GF-D8 (cell line): Measurements from ENCODE around the gene FAM210A.

Experiments
- DNase-seq: peaks from one replicate; lab custom pipeline; 2025; lab: John Stamatoyannopoulos, UW

Gene FAM210A

GRCh38 chr18:13646633-13647032 is 79.7 kb downstream of the FAM210A start:
- DNase-seq = no peak

DNA sequence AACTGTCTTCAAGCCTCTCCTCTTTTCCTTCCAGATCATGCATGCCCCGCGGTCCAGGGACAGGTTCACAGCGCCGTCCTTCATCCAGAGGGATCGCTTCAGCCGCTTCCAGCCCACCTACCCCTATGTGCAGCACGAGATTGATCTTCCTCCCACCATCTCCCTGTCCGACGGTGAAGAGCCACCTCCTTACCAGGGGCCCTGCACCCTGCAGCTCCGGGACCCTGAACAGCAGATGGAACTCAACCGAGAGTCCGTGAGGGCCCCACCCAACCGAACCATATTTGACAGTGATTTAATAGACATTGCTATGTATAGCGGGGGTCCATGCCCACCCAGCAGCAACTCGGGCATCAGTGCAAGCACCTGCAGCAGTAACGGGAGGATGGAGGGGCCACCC is 81.3 kb downstream of the FAM210A start:
- DNase-seq = no peak

- no peak for DNase-seq
Measured at GRCh38 chr18:13643261-13643751, 83.1 kb downstream of the FAM210A start.

- no peak for DNase-seq
Measured at GRCh38 chr18:13642440-13642827, 83.9 kb downstream of the FAM210A start.

DNA sequence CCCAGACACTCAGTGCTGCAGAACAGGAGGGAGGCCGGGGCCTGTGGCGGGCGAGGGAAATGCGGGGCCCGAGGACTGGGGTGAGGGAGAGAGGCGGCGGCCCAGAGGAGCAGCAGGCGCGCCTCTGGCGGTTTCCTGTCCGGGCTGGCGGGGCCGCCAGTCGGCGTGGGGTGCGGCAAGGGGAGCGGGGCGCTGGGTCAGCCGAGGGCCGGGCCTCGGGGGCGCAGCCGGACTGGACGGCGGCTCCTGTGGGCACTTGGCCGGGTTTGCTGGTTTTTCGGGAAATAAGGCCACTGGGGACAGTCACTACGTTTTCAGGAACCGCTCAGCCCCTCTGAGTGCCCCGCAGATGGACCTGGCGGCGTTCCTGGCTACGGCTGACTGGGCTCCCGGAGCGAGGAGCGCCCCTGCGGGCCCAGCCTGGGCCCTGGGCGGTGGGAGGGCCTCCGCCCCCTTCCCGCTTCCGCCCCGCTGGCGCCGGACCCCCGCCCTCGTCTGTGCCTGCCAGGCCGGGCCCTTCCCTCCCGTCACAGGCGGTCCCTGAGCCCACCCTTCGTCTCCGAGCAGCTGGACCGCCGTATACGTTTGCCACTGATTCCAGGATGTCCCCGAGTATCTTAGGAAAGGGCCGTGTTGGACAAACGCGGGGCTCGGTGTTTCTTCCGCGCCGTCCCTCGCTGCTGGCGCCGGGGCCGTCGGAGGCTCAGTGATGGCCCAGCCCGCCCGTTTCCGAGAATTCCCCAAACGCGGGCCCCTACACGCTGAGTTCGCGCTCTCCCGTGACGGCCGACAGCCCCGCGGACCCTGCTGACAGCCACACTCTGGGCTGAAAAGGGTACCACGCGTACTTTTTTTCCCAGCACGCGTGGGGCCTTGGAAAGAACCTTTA is 84.6 kb downstream of the FAM210A start:
- DNase-seq = no peak

GRCh38 chr18:13640266-13640860 is 86.0 kb downstream of the FAM210A start:
- DNase-seq = no peak

DNA sequence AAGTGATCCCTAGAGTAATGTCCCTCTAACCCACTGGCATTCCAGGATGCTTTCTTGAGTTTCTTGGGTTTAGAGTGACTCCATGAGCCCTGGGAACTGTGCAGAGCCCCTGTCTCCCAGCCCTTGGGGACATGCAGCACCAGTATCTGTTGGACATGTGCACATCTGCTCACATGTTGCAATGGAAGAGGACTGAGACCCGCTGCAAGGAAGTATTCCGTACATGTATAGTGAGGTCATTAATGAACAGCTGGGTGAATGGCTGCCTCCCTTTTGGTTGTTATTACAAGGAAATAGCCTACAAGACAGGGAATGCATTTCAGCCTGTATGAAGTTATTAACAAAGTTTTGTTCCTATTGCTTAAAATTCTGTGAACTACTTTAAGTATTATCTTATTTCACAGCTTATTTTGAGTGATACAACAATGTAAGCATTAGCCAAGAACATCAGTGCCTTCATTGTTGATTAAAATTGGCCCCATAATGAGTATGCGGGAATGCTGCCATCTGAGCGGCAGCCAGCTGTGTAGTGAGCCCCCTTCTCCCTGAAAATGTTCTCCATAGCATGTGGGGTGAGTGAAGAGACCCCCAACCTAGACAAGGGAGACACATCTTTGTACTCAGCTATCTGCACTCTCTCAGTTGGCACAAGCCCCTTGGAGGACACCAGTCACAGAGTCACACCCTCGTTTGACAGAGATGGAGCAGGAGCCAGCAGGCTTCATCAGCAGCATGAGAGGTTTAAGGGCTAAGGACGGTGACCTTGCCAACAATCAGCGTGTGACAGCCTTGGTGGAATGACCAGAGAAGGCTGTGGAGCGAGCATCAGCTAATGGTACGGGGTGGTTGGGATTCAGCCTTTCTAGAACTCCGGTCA is 87.4 kb downstream of the FAM210A start:
- no peak for DNase-seq

GRCh38 chr18:13635046-13635445 is 91.3 kb downstream of the FAM210A start:
- no peak for DNase-seq

DNA sequence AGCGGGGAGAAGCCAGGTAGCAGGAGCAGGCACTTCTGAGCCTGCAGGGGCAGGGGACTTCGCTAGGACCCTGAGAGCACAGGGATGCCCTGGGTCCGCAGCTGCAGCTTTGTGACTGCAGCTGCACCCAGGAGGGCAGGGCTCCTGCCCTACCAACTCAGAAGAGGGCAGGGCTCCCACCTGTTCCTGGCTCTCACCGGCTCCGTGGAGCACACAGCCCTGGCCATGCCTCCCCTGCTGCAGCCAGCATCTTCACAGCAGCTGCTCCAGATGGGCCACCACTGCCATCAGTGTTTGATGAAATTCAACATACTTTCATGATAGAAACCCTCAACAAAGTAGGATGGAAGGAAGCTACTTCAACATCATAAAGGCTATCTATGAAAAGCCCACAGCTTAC is 92.7 kb downstream of the FAM210A start:
- DNase-seq = no peak

DNA sequence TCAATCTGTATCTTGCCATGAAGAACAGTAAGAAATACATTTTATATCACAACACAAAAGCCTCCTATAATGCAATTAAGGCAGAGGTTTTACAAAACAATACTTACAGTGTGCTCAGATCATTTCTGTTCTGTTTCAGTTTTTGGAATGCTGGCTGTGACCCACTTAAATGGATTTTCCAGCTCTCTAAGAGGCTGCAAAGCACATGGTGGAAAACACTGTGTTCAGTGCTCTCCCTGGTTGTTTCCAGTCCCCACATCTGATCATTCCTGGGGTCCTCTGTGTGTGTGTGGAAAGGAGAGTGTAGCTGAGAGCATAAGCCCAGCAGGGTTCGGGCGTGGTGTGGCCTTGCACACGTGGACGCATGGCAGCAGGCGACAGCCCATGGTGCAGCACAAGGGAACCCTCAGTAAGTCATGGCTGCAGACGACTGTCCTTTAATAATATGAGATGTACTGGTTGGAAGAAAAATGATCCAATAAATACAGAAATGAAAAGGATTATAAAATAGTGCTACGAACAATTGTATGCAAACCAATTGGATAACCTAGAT is 95.6 kb downstream of the FAM210A start:
- no peak for DNase-seq

DNA sequence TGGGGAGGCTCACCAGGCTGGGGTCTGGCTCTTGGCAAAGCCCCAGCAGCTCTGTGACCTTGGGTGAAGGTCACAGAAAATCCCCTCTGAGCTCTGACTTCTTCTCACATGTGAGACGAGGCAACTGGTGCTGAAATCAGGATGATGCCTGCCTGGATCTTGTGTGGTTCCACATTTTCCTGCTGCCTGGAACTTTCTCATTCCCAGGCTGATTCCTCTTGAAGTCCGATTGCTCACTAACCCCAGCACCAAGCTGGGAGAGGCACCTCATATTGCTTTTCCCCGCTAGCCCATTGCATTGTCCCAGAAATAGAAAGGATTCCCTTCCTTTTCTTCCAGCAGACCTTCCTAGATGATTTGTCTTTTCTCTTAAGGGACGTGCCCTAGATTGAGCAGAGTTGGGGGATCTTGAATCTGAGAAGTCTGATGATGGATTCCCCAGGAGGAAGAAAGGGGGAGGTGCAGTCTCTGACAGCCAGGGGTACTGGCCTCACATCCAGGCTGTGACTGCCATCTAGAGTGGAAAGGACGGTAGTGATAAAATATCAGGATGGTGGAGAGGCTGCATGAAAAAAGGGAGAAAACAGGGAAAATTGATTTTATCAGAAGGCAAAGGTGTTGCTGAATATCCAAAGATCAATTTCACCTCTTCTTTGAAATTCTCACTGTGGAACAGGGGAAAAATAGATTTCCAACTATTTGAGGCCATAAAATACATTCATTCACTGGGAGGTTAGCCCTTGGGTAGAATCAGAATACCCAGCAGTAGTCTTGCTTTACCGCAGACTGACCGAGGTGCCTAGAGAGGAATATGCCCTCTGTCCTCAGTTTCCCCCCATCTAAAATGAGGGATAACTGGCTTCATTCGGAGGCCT is 96.3 kb downstream of the FAM210A start:
- peak; percentile 24 for DNase-seq

DNA sequence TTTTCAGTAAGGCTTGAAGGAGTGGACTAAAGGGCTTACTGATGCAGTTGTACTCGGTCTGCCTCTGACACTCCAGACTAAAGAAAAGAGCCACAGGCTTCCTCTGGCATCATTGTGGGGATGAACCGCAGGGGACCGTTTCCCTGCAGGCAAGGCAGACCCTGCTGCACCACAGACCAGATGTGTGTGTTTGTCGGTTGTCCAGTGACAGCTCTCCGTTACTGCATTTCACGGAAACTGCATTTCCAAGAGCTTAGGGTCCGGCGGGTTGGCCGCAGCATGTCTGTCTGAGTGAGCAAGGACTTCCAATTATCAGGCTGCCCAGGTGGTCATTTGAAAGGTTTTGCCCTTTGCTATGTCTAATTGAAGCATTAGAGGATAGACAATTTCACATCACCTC is 98.1 kb downstream of the FAM210A start:
- no peak for DNase-seq

GRCh38 chr18:13627639-13628038 is 98.7 kb downstream of the FAM210A start:
- no peak for DNase-seq

DNA sequence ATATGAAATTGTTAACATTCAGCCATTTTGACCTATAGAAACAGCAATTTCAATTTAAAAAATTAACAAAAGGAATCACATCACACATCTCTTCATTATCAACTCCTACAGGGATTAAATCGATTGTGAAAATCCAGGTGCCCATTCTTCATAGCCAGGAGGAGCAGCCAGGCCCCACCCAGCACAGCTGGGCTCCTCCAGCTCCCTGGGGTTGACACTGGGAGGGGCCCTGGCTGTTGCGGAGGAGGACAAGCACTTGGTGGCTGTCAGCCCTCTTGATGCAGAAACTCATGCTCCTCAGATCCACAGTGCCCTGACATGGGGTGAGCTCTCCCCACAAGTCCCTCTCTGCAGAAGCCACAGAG is 99.8 kb downstream of the FAM210A start:
- DNase-seq = no peak

DNA sequence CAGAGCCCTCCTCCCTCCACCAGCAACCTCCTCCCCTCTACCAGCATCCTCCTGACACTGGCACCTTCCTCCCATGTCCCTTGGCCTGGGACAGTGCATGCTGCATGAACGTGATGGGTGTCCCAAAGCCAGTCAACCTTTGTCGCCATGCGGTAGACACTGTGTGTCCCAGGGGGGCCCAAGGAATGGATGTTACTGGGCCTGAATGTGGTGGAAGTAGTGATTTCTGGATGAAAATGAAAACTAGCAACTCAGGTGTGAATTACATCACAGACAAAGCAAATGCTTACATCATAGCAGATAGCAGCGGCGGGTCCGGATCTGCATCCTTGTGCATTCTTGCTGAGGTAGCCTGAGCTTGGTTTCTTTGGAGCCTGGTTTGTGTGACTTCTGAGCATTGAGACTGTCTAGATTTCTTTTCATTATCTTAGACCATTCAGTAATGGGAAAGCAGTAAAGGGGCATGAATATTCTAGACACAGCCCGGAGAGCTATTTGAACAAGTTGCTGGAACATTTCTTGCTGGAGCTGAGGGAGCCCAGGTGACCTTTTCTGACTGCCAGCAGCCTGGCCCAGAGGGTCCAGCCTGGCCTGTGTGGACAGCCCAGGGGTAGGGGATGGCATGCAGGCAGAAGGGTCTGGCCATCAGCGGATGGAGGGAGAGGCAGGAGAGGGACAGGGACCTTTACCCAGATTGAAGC is 100.4 kb downstream of the FAM210A start:
- no peak for DNase-seq

- DNase-seq = no peak
Measured at GRCh38 chr18:13625355-13625754, 101.0 kb downstream of the FAM210A start.

GRCh38 chr18:13624563-13625237 is 101.7 kb downstream of the FAM210A start:
- no peak for DNase-seq

- DNase-seq = no peak
Measured at GRCh38 chr18:13623871-13624270, 102.5 kb downstream of the FAM210A start.

DNA sequence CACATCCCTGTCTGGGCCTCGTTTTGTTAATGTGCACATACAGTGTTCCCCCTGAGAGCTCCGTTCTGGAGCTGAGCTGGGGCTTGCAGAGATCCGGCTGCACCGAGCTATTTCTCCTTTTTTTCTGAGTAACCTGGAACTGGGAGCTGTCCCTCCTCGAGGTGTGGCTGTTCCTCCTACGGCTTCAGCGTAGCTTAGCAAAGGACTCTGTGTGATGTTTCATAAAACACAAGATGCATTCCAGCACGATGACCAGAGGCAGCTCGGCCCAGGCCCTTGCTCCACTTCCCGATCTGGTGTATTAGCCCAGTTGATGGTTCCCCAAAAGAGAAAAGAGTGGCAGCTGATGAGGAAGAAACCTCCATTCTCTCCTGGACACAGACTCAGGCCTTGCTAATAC is 103.0 kb downstream of the FAM210A start:
- no peak for DNase-seq

- DNase-seq = no peak
Measured at GRCh38 chr18:13622751-13623150, 103.6 kb downstream of the FAM210A start.
